HepG2 (cell line): Measurements from ENCODE around the gene AKAP3. TPM values are rescaled to one million over a fixed set of nuclear protein-coding genes. Genes with fewer than 3 reads are reported as not detected.

Experiments
- ARID4A ChIP-seq: sonication (generic); formaldehyde crosslinking; IDR thresholded peaks from 2 replicates; pipeline ENCODE4 v1.5.0; 2020; ENCODE audit warnings: mild to moderate bottlenecking, missing genetic modification reagents, borderline replicate concordance
- ETS1 ChIP-seq: sonication (generic); formaldehyde crosslinking; IDR thresholded peaks from 2 replicates; pipeline ENCODE4 v1.4.0; 2020; ENCODE audit warnings: missing genetic modification reagents
- FOXA3 ChIP-seq: IDR thresholded peaks from 2 replicates; pipeline ENCODE4 v1.6.1; 2016; ENCODE audit warnings: missing genetic modification reagents, missing compliant biosample characterization
- HMG20A ChIP-seq: IDR thresholded peaks from 2 replicates; pipeline ENCODE4 v1.6.1; 2016; ENCODE audit warnings: borderline replicate concordance
- NCOR1 ChIP-seq: fragments of 200-600 bp; sonication (generic); IDR thresholded peaks from 2 replicates; pipeline ENCODE4 v1.7.0; 2017; ENCODE audit warnings: antibody characterized with exemption, low read length, borderline replicate concordance
- POLR2AphosphoS2 ChIP-seq: IDR thresholded peaks from 2 replicates; pipeline ENCODE4 v1.6.1; 2011; ENCODE audit warnings: low read depth, low read length, improper control_type of control experiment
- SIN3A ChIP-seq: IDR thresholded peaks from 2 replicates; pipeline ENCODE4 v1.6.1; 2011; ENCODE audit warnings: low read depth, mild to moderate bottlenecking, control low read depth, low read length, borderline replicate concordance
- TARDBP ChIP-seq: sonication (generic); formaldehyde crosslinking; IDR thresholded peaks from 2 replicates; pipeline ENCODE4 v1.8.0; 2022; ENCODE audit warnings: mild to moderate bottlenecking, missing genetic modification reagents
- TP53 ChIP-seq: sonication (generic); formaldehyde crosslinking; conservative IDR thresholded peaks from 2 replicates; pipeline ENCODE4 v1.4.0; 2020; ENCODE audit warnings: missing genetic modification reagents
- TSC22D2 ChIP-seq: sonication (generic); formaldehyde crosslinking; IDR thresholded peaks from 2 replicates; pipeline ENCODE4 v1.5.1; 2020; ENCODE audit warnings: missing genetic modification reagents, mild to moderate bottlenecking, borderline replicate concordance
- ZNF274 ChIP-seq: sonication (generic); formaldehyde crosslinking; IDR thresholded peaks from 2 replicates; pipeline ENCODE4 v1.5.1; 2020; ENCODE audit warnings: mild to moderate bottlenecking, missing genetic modification reagents
- ZNF326 ChIP-seq: sonication (generic); formaldehyde crosslinking; IDR thresholded peaks from 2 replicates; pipeline ENCODE4 v1.4.0; 2020; ENCODE audit warnings: missing genetic modification reagents, borderline replicate concordance
- ZNF33B ChIP-seq: sonication (generic); formaldehyde crosslinking; IDR thresholded peaks from 2 replicates; pipeline ENCODE4 v1.5.1; 2020; ENCODE audit warnings: mild to moderate bottlenecking, missing genetic modification reagents
- ZNF558 ChIP-seq: sonication (generic); formaldehyde crosslinking; IDR thresholded peaks from 2 replicates; pipeline ENCODE4 v1.9.0; 2022; ENCODE audit warnings: mild to moderate bottlenecking, missing genetic modification reagents, borderline replicate concordance
- ZNF564 ChIP-seq: sonication (generic); formaldehyde crosslinking; IDR thresholded peaks from 2 replicates; pipeline ENCODE4 v1.8.1; 2023; ENCODE audit warnings: mild to moderate bottlenecking, missing genetic modification reagents
- ZNF761 ChIP-seq: sonication (generic); formaldehyde crosslinking; conservative IDR thresholded peaks from 2 replicates; pipeline ENCODE4 v1.4.0; 2020; ENCODE audit warnings: mild to moderate bottlenecking, missing genetic modification reagents
- ZNF841 ChIP-seq: sonication (generic); formaldehyde crosslinking; IDR thresholded peaks from 2 replicates; pipeline ENCODE4 v1.8.1; 2023; ENCODE audit warnings: missing genetic modification reagents, borderline replicate concordance
- ZSCAN21 ChIP-seq: sonication (generic); formaldehyde crosslinking; IDR thresholded peaks from 2 replicates; pipeline ENCODE4 v1.8.0; 2022; ENCODE audit warnings: mild to moderate bottlenecking, missing genetic modification reagents, moderate library complexity, borderline replicate concordance
- polyA plus RNA-seq, 8 experiments: library from polyadenylated mRNA; depleted of rRNA in 3 of 8; stranded (reverse) in 7 of 8; unstranded in 1 of 8; fragments of >200 nt; fragmentation: Illumina TruSeq in 4 of 8; extraction: Trizol in 4 of 8; gene quantifications; 2 replicates each; pipeline versions ENCODE4 v1.2.1 to v1.2.3, GENCODE V29; 2011 to 2016; ENCODE audit warnings: low read depth in 4 of 8, missing spikeins in 1 of 8, mixed read lengths in 1 of 8; ENCODE audit not compliant: insufficient read depth in 1 of 8
- total RNA-seq, 5 experiments: library from RNA; depleted of rRNA; stranded (reverse); fragments of >200 nt; fragmentation: Illumina TruSeq; extraction: Trizol; gene quantifications; 2 replicates each; pipeline ENCODE4 v1.2.3, GENCODE V29; 2016; ENCODE audit warnings: low read depth in 1 of 5
- TF ChIP-seq, protein P1 (sequence below): sonication (generic); formaldehyde crosslinking; IDR thresholded peaks from 2 replicates; pipeline ENCODE4 v1.8.0; 2022; ENCODE audit warnings: mild to moderate bottlenecking, missing genetic modification reagents, moderate library complexity
- TF ChIP-seq, protein P2 (sequence below): sonication (generic); formaldehyde crosslinking; IDR thresholded peaks from 2 replicates; pipeline ENCODE4 v1.9.0; 2022; ENCODE audit warnings: low read depth, missing genetic modification reagents
- TF ChIP-seq, protein P3 (sequence below): sonication (generic); formaldehyde crosslinking; IDR thresholded peaks from 2 replicates; pipeline ENCODE4 v1.8.1; 2023; ENCODE audit warnings: mild to moderate bottlenecking, missing genetic modification reagents, borderline replicate concordance

Gene AKAP3
- total and polyA plus RNA-seq, 2 of the 13 experiments (the other 11 are each of a cell fraction or from before 2014, with no cell fraction given) = 0.22 to 0.49 TPM

DNA sequence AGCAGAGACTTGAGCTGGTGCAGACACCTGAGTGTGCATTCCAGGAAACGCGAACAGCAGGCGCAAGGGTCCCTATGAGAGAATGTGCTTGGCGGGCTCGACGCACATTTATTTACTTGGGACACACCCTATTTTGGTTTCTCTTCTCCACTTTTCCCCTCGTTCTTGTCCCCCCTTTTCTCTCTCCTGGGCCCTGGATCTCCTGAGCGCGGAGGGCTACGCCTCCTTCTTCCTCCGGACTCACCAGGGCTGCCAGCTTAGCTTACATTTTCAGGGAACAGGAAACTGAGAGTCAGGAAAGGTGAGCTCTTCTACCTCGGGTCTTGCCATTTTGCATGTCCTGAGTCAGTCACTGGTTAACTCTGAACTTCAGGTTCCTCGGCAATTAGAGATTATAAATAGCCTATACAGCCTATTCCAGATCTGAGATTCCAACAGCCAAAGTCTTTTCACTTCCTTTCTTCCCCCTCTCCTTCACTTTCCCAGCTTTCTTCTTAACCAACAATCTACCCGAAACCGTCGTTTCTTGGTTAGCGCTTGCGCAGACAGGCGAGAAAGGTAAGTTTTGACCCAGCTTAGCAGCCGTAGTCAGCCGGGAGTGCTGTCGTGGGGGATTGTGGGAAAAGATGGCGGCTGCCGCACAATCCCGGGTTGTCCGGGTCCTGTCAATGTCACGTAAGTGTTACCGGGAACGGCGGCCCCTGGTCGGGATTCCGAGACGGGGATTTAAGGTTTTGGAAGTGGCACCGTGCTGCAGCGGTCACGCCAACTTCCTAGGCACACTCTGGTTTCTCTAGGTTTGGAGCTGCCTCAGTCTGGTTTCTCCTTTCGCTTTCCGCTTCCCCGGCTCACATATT, at the start of gene AKAP3, which contains the start of gene NDUFA9 (continued):
- TF ChIP-seq ARID4A (CRISPR knock-in tag) = peak; percentile 82; the same call in 1 of the 2 replicates
- 0 out of 2 replicates have a peak, but pooled peaks have one; percentile 5 for TF ChIP-seq FOXA3 (CRISPR knock-in tag)
- no peak for TF ChIP-seq ZNF558 (CRISPR knock-in tag)
- no peak for TF ChIP-seq ZNF33B
- 0 out of 2 replicates have a peak, but pooled peaks have one; percentile 46 for TF ChIP-seq ZNF564 (CRISPR knock-in tag)
- TF ChIP-seq, protein P1, sequence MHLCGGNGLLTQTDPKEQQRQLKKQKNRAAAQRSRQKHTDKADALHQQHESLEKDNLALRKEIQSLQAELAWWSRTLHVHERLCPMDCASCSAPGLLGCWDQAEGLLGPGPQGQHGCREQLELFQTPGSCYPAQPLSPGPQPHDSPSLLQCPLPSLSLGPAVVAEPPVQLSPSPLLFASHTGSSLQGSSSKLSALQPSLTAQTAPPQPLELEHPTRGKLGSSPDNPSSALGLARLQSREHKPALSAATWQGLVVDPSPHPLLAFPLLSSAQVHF (CRISPR knock-in tag) = no peak
- no peak for TF ChIP-seq ZNF274
- no peak for TF ChIP-seq TSC22D2 (CRISPR knock-in tag)
- no peak for TF ChIP-seq ZNF761 (CRISPR knock-in tag)
- TF ChIP-seq HMG20A (CRISPR knock-in tag) = no peak
- no peak for TF ChIP-seq TP53
- no peak for TF ChIP-seq ETS1 (CRISPR knock-in tag)
- TF ChIP-seq ZNF841 (CRISPR knock-in tag) = no peak
- TF ChIP-seq NCOR1 = no peak
- TF ChIP-seq, protein P2, sequence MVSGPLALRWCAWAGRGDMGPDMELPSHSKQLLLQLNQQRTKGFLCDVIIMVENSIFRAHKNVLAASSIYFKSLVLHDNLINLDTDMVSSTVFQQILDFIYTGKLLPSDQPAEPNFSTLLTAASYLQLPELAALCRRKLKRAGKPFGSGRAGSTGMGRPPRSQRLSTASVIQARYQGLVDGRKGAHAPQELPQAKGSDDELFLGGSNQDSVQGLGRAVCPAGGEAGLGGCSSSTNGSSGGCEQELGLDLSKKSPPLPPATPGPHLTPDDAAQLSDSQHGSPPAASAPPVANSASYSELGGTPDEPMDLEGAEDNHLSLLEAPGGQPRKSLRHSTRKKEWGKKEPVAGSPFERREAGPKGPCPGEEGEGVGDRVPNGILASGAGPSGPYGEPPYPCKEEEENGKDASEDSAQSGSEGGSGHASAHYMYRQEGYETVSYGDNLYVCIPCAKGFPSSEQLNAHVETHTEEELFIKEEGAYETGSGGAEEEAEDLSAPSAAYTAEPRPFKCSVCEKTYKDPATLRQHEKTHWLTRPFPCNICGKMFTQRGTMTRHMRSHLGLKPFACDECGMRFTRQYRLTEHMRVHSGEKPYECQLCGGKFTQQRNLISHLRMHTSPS = no peak
- TF ChIP-seq, protein P3, sequence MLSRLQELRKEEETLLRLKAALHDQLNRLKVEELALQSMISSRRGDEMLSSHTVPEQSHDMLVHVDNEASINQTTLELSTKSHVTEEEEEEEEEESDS (CRISPR knock-in tag) = no peak
- TF ChIP-seq TARDBP (CRISPR knock-in tag) = no peak
- no peak for TF ChIP-seq POLR2AphosphoS2
- peak; percentile 75; the same call in 1 of the 2 replicates for TF ChIP-seq SIN3A
- TF ChIP-seq ZNF326 (CRISPR knock-in tag) = no peak
- TF ChIP-seq ZSCAN21 (CRISPR knock-in tag) = no peak
